HG03135 (cell line): ENCODE results near the gene PAF1.
"Not testable (repeated sequence)": the region's sequence is repeated elsewhere in the genome, so short reads cannot be mapped to it uniquely, and the experiment has no call there.

ENCODE experiments used
- ATAC-seq: cut with Tn5 transposase; IDR thresholded peaks from one replicate; pipeline ENCODE4 v1.9.1; 2021; ENCODE audit warnings: mild to moderate bottlenecking, moderate library complexity; ENCODE audit not compliant: unreplicated experiment

Gene PAF1

DNA sequence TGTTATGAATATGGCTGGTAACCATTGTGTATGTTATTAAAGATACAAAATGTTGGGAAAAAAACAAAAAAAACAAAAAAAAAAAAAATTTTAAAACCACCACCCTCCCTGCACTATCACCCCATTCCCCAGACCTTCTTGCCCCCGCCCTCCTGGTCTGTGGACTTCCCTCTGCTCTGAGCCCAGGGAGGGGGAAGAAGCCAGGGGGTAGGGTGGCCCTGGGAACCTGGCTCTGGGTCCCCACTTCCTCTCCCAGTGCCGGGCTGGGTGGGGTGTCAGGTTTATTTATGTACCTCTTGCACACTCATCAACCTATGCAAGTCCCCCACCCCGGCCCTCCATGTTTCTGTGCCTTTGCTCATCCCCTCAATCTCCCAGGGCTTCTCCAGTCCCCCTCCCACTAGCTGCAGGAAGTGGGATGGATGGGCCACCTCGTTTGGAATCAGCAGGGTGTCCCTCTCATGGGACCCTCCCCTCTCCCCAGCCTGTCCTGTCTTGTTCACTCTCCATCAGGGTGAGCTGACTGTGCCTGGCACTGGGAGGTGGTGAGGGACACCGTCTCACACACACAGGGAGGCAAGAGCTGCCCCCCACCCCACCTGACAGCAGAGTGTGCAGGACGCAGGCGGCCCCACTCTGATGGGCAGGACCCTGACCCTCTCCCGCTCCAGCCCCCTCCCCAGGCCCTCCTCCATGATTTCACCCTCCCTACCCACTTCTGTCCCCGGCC, 5.9 kb downstream of the PAF1 start:
- no peak for ATAC-seq

DNA sequence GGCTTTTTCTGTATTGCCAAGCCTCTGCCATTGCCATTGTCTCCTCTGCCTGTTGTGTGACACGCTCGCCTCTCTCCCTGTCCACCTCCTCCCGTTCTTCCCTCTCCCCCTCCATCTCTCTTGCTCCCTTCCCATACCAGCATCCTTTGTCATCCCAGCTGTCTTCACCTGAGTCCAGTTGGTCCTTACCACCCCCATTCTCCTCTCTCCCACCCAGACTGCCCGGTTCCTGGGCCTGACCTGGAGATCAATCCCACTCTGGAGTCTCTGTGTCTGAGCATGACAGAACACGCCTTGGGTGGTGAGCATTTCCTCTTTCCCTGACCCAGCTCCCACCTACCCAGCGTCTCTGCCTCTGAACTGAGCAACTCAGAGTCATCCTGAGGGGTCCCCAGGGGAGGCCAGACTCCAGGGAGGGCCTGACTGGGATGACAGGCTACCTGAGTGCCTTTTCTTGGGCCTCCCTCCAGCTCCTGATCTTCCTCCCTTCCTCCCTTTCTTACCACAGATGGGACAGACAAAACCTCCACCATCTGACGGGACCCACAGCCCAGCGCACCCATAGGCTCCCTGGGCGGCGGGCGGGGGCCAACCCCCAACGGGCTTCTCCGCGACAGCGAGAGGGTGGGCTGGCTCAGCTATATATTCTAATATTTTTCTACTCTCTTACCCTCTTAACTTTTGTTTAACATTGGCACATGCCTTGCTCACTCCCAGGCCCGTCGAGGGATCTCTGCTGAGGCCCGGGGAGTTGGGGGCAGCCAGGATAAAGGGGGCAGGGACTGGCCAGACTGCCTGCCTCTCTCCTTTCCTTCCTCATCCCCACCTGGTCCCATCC, 7.7 kb downstream of the PAF1 start:
- no peak for ATAC-seq

GRCh38 chr19:39381910-39382611, 8.8 kb downstream of the PAF1 start:
- ATAC-seq: no peak

GRCh38 chr19:39380521-39381502, 10.1 kb downstream of the PAF1 start:
- ATAC-seq: no peak

GRCh38 chr19:39379865-39380396, 11.0 kb downstream of the PAF1 start:
- no peak for ATAC-seq

GRCh38 chr19:39379366-39379765, 11.5 kb downstream of the PAF1 start:
- not testable (repeated sequence) for ATAC-seq

DNA sequence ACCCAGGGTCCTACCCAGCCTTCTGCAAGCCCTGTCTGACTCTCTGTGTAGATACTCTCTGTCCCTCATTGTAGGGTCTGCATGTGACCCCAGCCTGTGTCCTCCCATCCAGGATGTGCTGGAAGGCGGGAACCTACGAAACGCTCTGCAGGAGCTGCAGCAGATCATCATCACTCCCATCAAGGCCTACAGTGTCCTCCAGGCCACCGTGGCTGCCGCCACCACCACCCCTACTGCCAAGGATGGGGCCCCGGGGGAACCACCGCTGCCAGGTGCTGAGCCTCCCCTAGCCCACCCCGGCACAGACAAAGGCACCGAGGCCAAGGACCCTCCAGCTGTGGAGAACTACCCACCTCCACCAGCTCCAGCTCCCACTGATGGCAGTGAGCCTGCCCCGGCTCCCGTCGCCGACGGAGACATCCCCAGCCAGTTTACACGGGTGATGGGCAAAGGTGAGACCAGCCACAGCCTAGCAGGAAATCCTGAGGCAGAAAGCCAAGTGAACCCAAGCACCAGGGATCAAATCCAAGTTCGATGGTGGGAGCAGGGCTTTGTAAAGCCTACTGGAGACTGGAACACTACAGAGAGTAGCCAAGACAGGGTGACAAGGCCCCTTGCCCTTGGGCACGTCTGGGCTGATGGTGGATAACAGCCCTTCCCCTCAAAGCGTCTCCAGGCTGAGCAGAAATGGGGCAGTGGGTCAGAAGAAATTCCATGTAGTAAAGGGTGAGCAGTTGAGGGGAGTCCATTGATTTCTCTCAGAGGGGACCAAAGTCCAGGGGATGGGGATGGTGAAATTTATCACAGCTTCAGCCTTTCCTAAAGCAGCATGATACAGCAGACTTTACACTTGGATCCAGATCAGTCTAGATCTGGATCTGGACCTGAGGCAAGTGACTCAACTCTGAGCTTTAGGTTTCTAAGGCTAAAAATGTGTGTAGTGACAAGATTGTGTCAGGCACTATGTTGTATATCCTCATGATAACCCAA, 13.2 kb downstream of the PAF1 start:
- no peak for ATAC-seq

GRCh38 chr19:39375929-39376328, 15.0 kb downstream of the PAF1 start:
- no peak for ATAC-seq

DNA sequence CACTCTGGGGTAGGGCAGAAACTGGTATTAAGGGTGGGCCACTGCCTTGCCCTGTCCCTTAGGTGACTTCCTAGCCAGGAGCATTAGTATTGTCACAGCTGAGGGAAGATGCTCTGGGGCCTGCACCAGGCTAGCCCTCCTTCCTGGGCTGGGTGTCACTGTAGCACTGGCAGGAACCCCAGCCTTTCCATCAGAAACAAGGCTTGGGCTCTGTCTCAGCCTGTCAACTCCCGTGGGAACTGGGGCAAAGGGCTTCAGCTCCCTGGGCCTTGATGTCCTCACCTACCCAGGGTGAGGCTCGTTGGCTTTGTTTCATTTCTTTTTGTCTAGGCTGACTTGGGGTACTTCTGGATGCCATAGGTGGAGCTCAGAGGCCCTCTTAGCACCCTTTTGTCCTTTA, 18.0 kb downstream of the PAF1 start:
- no peak for ATAC-seq

GRCh38 chr19:39372047-39372802, 18.7 kb downstream of the PAF1 start:
- no peak for ATAC-seq

- ATAC-seq: no peak
These were observed 20.2 kb downstream of the PAF1 start for GRCh38 chr19:39370735-39371134.

GRCh38 chr19:39369200-39369599, 21.7 kb downstream of the PAF1 start:
- ATAC-seq: no peak

DNA sequence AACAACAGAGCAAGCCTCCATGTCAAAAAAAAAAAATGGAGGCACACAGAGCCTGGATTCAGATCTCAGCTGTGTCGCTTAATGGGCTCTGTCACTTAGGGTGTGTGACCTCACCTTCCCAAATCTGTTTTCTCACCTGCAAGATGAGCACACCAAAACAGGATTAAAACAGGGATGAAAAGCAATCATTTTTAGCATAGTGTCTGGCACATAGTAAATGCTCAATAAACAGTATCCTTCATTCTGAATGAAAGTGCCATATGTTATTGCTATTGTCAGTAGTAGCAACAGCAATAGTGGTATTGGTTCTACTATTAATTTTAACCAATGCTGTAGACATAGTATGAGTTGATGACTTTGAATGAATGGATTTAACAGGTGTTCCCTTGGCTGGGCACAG, 25.4 kb downstream of the PAF1 start:
- no peak for ATAC-seq

DNA sequence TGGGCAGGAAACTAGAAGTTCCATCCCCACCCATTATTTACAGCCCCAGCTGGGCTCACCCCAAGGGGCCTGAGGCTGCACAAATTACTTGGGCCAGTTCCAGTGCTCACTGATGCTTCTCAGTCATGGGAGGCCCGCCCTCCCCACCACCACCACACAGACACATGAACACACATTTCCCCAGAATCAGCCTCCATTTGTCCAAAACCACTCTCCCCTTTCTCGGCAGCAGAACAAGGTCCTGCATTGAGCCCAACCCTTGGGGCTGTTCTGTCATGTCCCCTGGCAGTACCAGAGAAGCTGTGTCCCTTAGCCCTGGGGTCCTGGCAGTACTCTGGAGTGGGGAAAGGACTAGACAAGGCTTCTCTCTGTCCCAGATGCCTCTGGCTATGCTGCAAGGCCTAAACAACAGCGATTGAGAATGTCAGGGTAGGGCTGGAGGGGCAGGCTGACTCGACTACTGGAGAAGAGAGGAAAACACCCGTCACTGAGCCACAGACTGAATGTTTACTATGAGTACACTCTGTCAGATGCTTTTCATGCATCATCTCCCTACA, 26.9 kb downstream of the PAF1 start:
- no peak for ATAC-seq

GRCh38 chr19:39362682-39363657, 27.9 kb downstream of the PAF1 start:
- no peak for ATAC-seq

GRCh38 chr19:39360599-39360998, 30.3 kb downstream of the PAF1 start:
- no peak for ATAC-seq

GRCh38 chr19:39359026-39359425, 31.9 kb downstream of the PAF1 start:
- ATAC-seq: no peak
